Right hindlimb (tissue), 1 donor: ENCODE measurements around the gene AMOTL1.
"Not testable (repeated sequence)": the region's sequence is repeated elsewhere in the genome, so short reads cannot be mapped to it uniquely, and the experiment has no call there.

Experiments used
- DNase-seq: peaks from one replicate; pipeline ENCODE4 v3.0.0-alpha.2; 2018

The AMOTL1 gene

GRCh38 chr11:94795476-94796189, 27.5 kb downstream of the AMOTL1 start:
- no peak for DNase-seq

- no peak for DNase-seq
These were observed 28.0 kb downstream of the AMOTL1 start for GRCh38 chr11:94796190-94796580.

GRCh38 chr11:94796863-94797262, 28.7 kb downstream of the AMOTL1 start:
- no peak for DNase-seq

GRCh38 chr11:94799726-94800125, 31.6 kb downstream of the AMOTL1 start:
- no peak for DNase-seq

- DNase-seq, result peak; percentile 92
These were observed 32.3 kb downstream of the AMOTL1 start for GRCh38 chr11:94800414-94800813.

GRCh38 chr11:94801866-94802460, 33.8 kb downstream of the AMOTL1 start:
- no peak for DNase-seq

- DNase-seq, result no peak
These were observed 34.3 kb downstream of the AMOTL1 start for GRCh38 chr11:94802501-94802900.

- DNase-seq, result no peak
These were observed 35.3 kb downstream of the AMOTL1 start for GRCh38 chr11:94803491-94803890.

- DNase-seq, result no peak
These were observed 36.7 kb downstream of the AMOTL1 start for GRCh38 chr11:94804874-94805273.

GRCh38 chr11:94806014-94806413, 37.9 kb downstream of the AMOTL1 start:
- no peak for DNase-seq

- DNase-seq, result no peak
These were observed 38.3 kb downstream of the AMOTL1 start for GRCh38 chr11:94806419-94806818.

GRCh38 chr11:94809251-94809650, 41.1 kb downstream of the AMOTL1 start:
- no peak for DNase-seq

- DNase-seq, result not testable (repeated sequence)
These were observed 44.9 kb downstream of the AMOTL1 start for GRCh38 chr11:94812724-94813720.

- no peak for DNase-seq
These were observed 46.3 kb downstream of the AMOTL1 start for GRCh38 chr11:94814272-94814976.

GRCh38 chr11:94815705-94816344, 47.7 kb downstream of the AMOTL1 start:
- DNase-seq, result no peak

GRCh38 chr11:94820480-94820879, 52.3 kb downstream of the AMOTL1 start:
- DNase-seq, result no peak

GRCh38 chr11:94821439-94821838, 53.3 kb downstream of the AMOTL1 start:
- no peak for DNase-seq

- no peak for DNase-seq
These were observed 53.9 kb downstream of the AMOTL1 start for GRCh38 chr11:94822080-94822479.

GRCh38 chr11:94823102-94823732, 55.1 kb downstream of the AMOTL1 start:
- DNase-seq, result no peak

GRCh38 chr11:94825031-94825430, 56.9 kb downstream of the AMOTL1 start:
- no peak for DNase-seq

- DNase-seq, result no peak
These were observed 57.3 kb downstream of the AMOTL1 start for GRCh38 chr11:94825481-94825880.

GRCh38 chr11:94826415-94826814, 58.3 kb downstream of the AMOTL1 start:
- no peak for DNase-seq
